BE2C (cell line): ENCODE results near the gene HDAC8.
"Not testable (repeated sequence)": the region's sequence is repeated elsewhere in the genome, so short reads cannot be mapped to it uniquely, and the experiment has no call there.

ENCODE experiments used
- DNase-seq: peaks from one replicate; pipeline ENCODE4 v3.0.0-alpha.2; 2020
- H3K27me3 ChIP-seq: fragments of 250-450 bp; sonication (Bioruptor Pico); 2 replicates; pipeline ENCODE4 v1.5.1; 2020; ENCODE audit warnings: mild to moderate bottlenecking
- H3K36me3 ChIP-seq: fragments of 250-450 bp; sonication (Bioruptor Pico); 2 replicates; pipeline ENCODE4 v1.5.1; 2020; ENCODE audit warnings: mild to moderate bottlenecking
- H3K4me1 ChIP-seq: fragments of 250-450 bp; sonication (Bioruptor Pico); 2 replicates; pipeline ENCODE4 v1.5.1; 2020
- H3K4me3 ChIP-seq: 2 replicates; pipeline ENCODE4 v1.5.1; 2011; ENCODE audit warnings: low read depth, low read length
- H3K9me3 ChIP-seq: fragments of 250-450 bp; sonication (Bioruptor Pico); 2 replicates; pipeline ENCODE4 v1.5.1; 2020
- CTCF ChIP-seq: IDR thresholded peaks from 2 replicates; pipeline ENCODE4 v1.5.1; 2012; ENCODE audit warnings: mild to moderate bottlenecking, low read depth, low read length

Gene HDAC8

GRCh38 chrX:72492499-72492898 lies 80.1 kb downstream of the HDAC8 start:
- H3K9me3 ChIP-seq: no peaks in the 10 kb centered on the region
- no peak for TF ChIP-seq CTCF
- no peak for DNase-seq
- no peak overlapping the region for H3K4me3 ChIP-seq
- no peaks in the 10 kb centered on the region; the same call in 1 of the 2 replicates for H3K36me3 ChIP-seq
- H3K27me3 ChIP-seq: no peaks in the 10 kb centered on the region
- H3K4me1 ChIP-seq: no peaks in the 10 kb centered on the region

GRCh38 chrX:72490221-72490620 lies 82.4 kb downstream of the HDAC8 start:
- not testable (repeated sequence) for DNase-seq, H3K36me3 ChIP-seq, H3K4me1 ChIP-seq, H3K9me3 ChIP-seq, H3K27me3 ChIP-seq, H3K4me3 ChIP-seq

GRCh38 chrX:72487661-72488060 lies 85.0 kb downstream of the HDAC8 start:
- no peak for DNase-seq
- Histone ChIP-seq H3K36me3 (no peaks in the 10 kb centered on the region; the same call in 1 of the 2 replicates), H3K9me3 (no peaks in the 10 kb centered on the region), H3K27me3 (no peaks in the 10 kb centered on the region), H3K4me1 (no peaks in the 10 kb centered on the region), H3K4me3 (no peak overlapping the region)
- no peak for TF ChIP-seq CTCF

GRCh38 chrX:72479324-72480274 lies 93.0 kb downstream of the HDAC8 start:
- DNase-seq: no peak
- Histone ChIP-seq H3K9me3 (no peaks in the 10 kb centered on the region), H3K4me3 (no peak overlapping the region), H3K4me1 (peaks cover 18% of the 10 kb centered on the region), H3K36me3 (no peaks in the 10 kb centered on the region), H3K27me3 (no peaks in the 10 kb centered on the region)
- TF ChIP-seq CTCF: no peak

- H3K27me3 ChIP-seq: no peaks in the 10 kb centered on the region
- no peak for DNase-seq
- no peaks in the 10 kb centered on the region for H3K9me3 ChIP-seq
- H3K4me1 ChIP-seq: peaks cover 18% of the 10 kb centered on the region
- no peaks in the 10 kb centered on the region for H3K36me3 ChIP-seq
- H3K4me3 ChIP-seq: no peak overlapping the region
- TF ChIP-seq CTCF: no peak
Observed at GRCh38 chrX:72478853-72479252, 93.8 kb downstream of the HDAC8 start.

GRCh38 chrX:72478351-72478750 lies 94.3 kb downstream of the HDAC8 start:
- H3K4me3 ChIP-seq: no peak overlapping the region
- H3K9me3 ChIP-seq: no peaks in the 10 kb centered on the region
- no peak for TF ChIP-seq CTCF
- no peaks in the 10 kb centered on the region for H3K36me3 ChIP-seq
- DNase-seq: peak; percentile 9
- no peaks in the 10 kb centered on the region for H3K27me3 ChIP-seq
- H3K4me1 ChIP-seq: peaks cover 18% of the 10 kb centered on the region
